IgD-negative memory B cell (primary cell): Measurements from ENCODE around the gene TMEM43. TPM values are rescaled to one million over a fixed set of nuclear protein-coding genes. Genes with fewer than 3 reads are reported as not detected.

Experiments used
- H3K27ac Mint-ChIP-seq, 3 donors: one replicate each; pipeline ENCODE4 v1.8.0; 2020 to 2022; ENCODE audit warnings: mild to moderate bottlenecking in 3 of 3, mixed read lengths in 3 of 3, moderate library complexity in 1 of 3
- H3K27me3 Mint-ChIP-seq: one replicate; pipeline ENCODE4 v1.8.0; 2021; ENCODE audit warnings: mixed read lengths
- H3K36me3 Mint-ChIP-seq: one replicate; pipeline ENCODE4 v1.8.0; 2020; ENCODE audit warnings: mild to moderate bottlenecking, mixed read lengths
- H3K4me1 Mint-ChIP-seq, 3 donors: one replicate each; pipeline ENCODE4 v1.8.0; 2020 to 2022; ENCODE audit warnings: mixed read lengths in 3 of 3, mild to moderate bottlenecking in 1 of 3
- H3K4me3 Mint-ChIP-seq, 4 donors: one replicate each; pipeline ENCODE4 v1.8.0; 2020 to 2022; ENCODE audit warnings: mild to moderate bottlenecking in 4 of 4, mixed read lengths in 4 of 4, moderate library complexity in 3 of 4
- H3K9me3 Mint-ChIP-seq, 3 donors: one replicate each; pipeline ENCODE4 v1.8.0; 2020 to 2021; ENCODE audit warnings: mixed read lengths in 3 of 3, mild to moderate bottlenecking in 1 of 3
- polyA plus RNA-seq: library from polyadenylated mRNA; unstranded; fragments of 300-500 nt; fragmentation: Illumina TruSeq; gene quantifications from one replicate; pipeline ENCODE4 v1.2.3, GENCODE V29; 2021

The TMEM43 gene
- polyA plus RNA-seq, 1 donor from 2014 or later, result 40.0 TPM

- Mint-ChIP-seq H3K4me1 (peaks cover 0 to 3% (median 2%) of the 10 kb centered on the region in 3 donors), H3K27ac (peak overlapping the region; percentile 55 to 75 (median 71)), H3K4me3 (no peak overlapping the region), H3K36me3 (peaks cover 8% of the 10 kb centered on the region), H3K27me3 (no peaks in the 10 kb centered on the region), H3K9me3 (no peaks in the 10 kb centered on the region)
Measured at GRCh38 chr3:14138878-14139655, 14.2 kb downstream of the TMEM43 start.

- Mint-ChIP-seq H3K27me3 (no peaks in the 10 kb centered on the region), H3K4me1 (peaks cover 4 to 8% (median 8%) of the 10 kb centered on the region in 3 donors), H3K9me3 (no peaks in the 10 kb centered on the region), H3K4me3 (no peak overlapping the region), H3K36me3 (peaks cover 8% of the 10 kb centered on the region), H3K27ac (peak overlapping the region in 2 of 3 donors; percentile 71 to 75)
Measured at GRCh38 chr3:14139771-14140170, 14.9 kb downstream of the TMEM43 start.

GRCh38 chr3:14140668-14141067 is 15.8 kb downstream of the TMEM43 start:
- H3K27ac Mint-ChIP-seq, result peak overlapping the region in 1 of 3 donors; percentile 99
- H3K4me1 Mint-ChIP-seq, result peaks cover 5 to 13% (median 13%) of the 10 kb centered on the region in 3 donors
- H3K36me3 Mint-ChIP-seq, result peaks cover 8% of the 10 kb centered on the region
- H3K4me3 Mint-ChIP-seq, result no peak overlapping the region
- H3K27me3 Mint-ChIP-seq, result no peaks in the 10 kb centered on the region
- no peaks in the 10 kb centered on the region for H3K9me3 Mint-ChIP-seq

- Mint-ChIP-seq H3K9me3 (no peaks in the 10 kb centered on the region), H3K4me3 (no peak overlapping the region), H3K27me3 (no peaks in the 10 kb centered on the region), H3K27ac (peak overlapping the region in 2 of 3 donors; percentile 27 to 99), H3K4me1 (peaks cover 5 to 16% (median 16%) of the 10 kb centered on the region in 3 donors), H3K36me3 (peaks cover 8% of the 10 kb centered on the region)
Measured at GRCh38 chr3:14141144-14141543, 16.3 kb downstream of the TMEM43 start.

GRCh38 chr3:14141602-14142341 is 16.9 kb downstream of the TMEM43 start:
- no peaks in the 10 kb centered on the region for H3K9me3 Mint-ChIP-seq
- peaks cover 5 to 16% (median 16%) of the 10 kb centered on the region in 3 donors for H3K4me1 Mint-ChIP-seq
- H3K27me3 Mint-ChIP-seq, result no peaks in the 10 kb centered on the region
- H3K4me3 Mint-ChIP-seq, result peak overlapping the region in 1 of 4 donors; percentile 3
- H3K27ac Mint-ChIP-seq, result peak overlapping the region; percentile 94 to 99 (median 96)
- peaks cover 8% of the 10 kb centered on the region for H3K36me3 Mint-ChIP-seq

GRCh38 chr3:14142567-14143270 is 17.9 kb downstream of the TMEM43 start:
- peak overlapping the region; percentile 94 to 99 (median 96) for H3K27ac Mint-ChIP-seq
- peak overlapping the region in 2 of 4 donors; percentile 19 to 45 for H3K4me3 Mint-ChIP-seq
- no peaks in the 10 kb centered on the region for H3K9me3 Mint-ChIP-seq
- peaks cover 10 to 16% (median 16%) of the 10 kb centered on the region in 3 donors for H3K4me1 Mint-ChIP-seq
- no peaks in the 10 kb centered on the region for H3K27me3 Mint-ChIP-seq
- peaks cover 10% of the 10 kb centered on the region for H3K36me3 Mint-ChIP-seq

GRCh38 chr3:14143271-14144225 is 18.7 kb downstream of the TMEM43 start:
- peak overlapping the region in 3 of 4 donors; percentile 8 to 80 (median 79) for H3K4me3 Mint-ChIP-seq
- peaks cover 8% of the 10 kb centered on the region for H3K36me3 Mint-ChIP-seq
- H3K27ac Mint-ChIP-seq, result peak overlapping the region; percentile 96 to 99 (median 99)
- no peaks in the 10 kb centered on the region for H3K27me3 Mint-ChIP-seq
- H3K9me3 Mint-ChIP-seq, result no peaks in the 10 kb centered on the region
- peaks cover 10 to 16% (median 14%) of the 10 kb centered on the region in 3 donors for H3K4me1 Mint-ChIP-seq

GRCh38 chr3:14144423-14145075 is 19.7 kb downstream of the TMEM43 start:
- no peaks in the 10 kb centered on the region for H3K27me3 Mint-ChIP-seq
- peaks cover 6% of the 10 kb centered on the region for H3K36me3 Mint-ChIP-seq
- H3K4me3 Mint-ChIP-seq, result peak overlapping the region; percentile 57 to 83 (median 80)

GRCh38 chr3:14145236-14145635 is 20.4 kb downstream of the TMEM43 start:
- peak overlapping the region in 1 of 4 donors; percentile 33 for H3K4me3 Mint-ChIP-seq
- peaks cover 10 to 16% (median 14%) of the 10 kb centered on the region in 3 donors for H3K4me1 Mint-ChIP-seq
- H3K9me3 Mint-ChIP-seq, result no peaks in the 10 kb centered on the region
- H3K27ac Mint-ChIP-seq, result peak overlapping the region; percentile 96 to 99 (median 99)
- peaks cover 6% of the 10 kb centered on the region for H3K36me3 Mint-ChIP-seq
- no peaks in the 10 kb centered on the region for H3K27me3 Mint-ChIP-seq

More at GRCh38 chr3:14144423-14145075, 19.7 kb downstream of the TMEM43 start:
- peaks cover 10 to 16% (median 14%) of the 10 kb centered on the region in 3 donors for H3K4me1 Mint-ChIP-seq
- H3K27ac Mint-ChIP-seq, result peak overlapping the region; percentile 96 to 99 (median 99)
- H3K9me3 Mint-ChIP-seq, result no peaks in the 10 kb centered on the region

- peak overlapping the region in 1 of 4 donors; percentile 41 for H3K4me3 Mint-ChIP-seq
- H3K4me1 Mint-ChIP-seq, result peaks cover 10 to 16% (median 14%) of the 10 kb centered on the region in 3 donors
- H3K9me3 Mint-ChIP-seq, result no peaks in the 10 kb centered on the region
- H3K27ac Mint-ChIP-seq, result peak overlapping the region; percentile 96 to 99 (median 99)
- H3K36me3 Mint-ChIP-seq, result peaks cover 6% of the 10 kb centered on the region
- no peaks in the 10 kb centered on the region for H3K27me3 Mint-ChIP-seq
Measured at GRCh38 chr3:14145670-14146380, 21.0 kb downstream of the TMEM43 start.

- Mint-ChIP-seq H3K27ac (peak overlapping the region; percentile 87 to 99 (median 96)), H3K4me3 (no peak overlapping the region), H3K4me1 (peaks cover 10 to 16% (median 14%) of the 10 kb centered on the region in 3 donors), H3K9me3 (no peaks in the 10 kb centered on the region), H3K36me3 (peaks cover 4% of the 10 kb centered on the region), H3K27me3 (no peaks in the 10 kb centered on the region)
Measured at GRCh38 chr3:14146381-14147065, 21.7 kb downstream of the TMEM43 start.

- peak overlapping the region; percentile 82 to 99 (median 96) for H3K27ac Mint-ChIP-seq
- peak overlapping the region in 1 of 4 donors; percentile 16 for H3K4me3 Mint-ChIP-seq
- H3K27me3 Mint-ChIP-seq, result no peaks in the 10 kb centered on the region
- no peaks in the 10 kb centered on the region for H3K9me3 Mint-ChIP-seq
- H3K36me3 Mint-ChIP-seq, result peaks cover 2% of the 10 kb centered on the region
- H3K4me1 Mint-ChIP-seq, result peaks cover 10 to 16% (median 14%) of the 10 kb centered on the region in 3 donors
Measured at GRCh38 chr3:14147066-14147435, 22.2 kb downstream of the TMEM43 start.
